GM19324 (cell line): ENCODE results near the gene CPM.

ENCODE experiments used
- ATAC-seq: cut with Tn5 transposase; IDR thresholded peaks from one replicate; pipeline ENCODE4 v1.9.1; 2021; ENCODE audit warnings: mild to moderate bottlenecking, moderate library complexity; ENCODE audit not compliant: unreplicated experiment, low FRiP score

The CPM gene

GRCh38 chr12:68957273-68957672 lies 24.3 kb upstream of the CPM start:
- no peak for ATAC-seq

GRCh38 chr12:68956466-68956865 lies 23.5 kb upstream of the CPM start:
- no peak for ATAC-seq

GRCh38 chr12:68954811-68955210 lies 21.8 kb upstream of the CPM start:
- no peak for ATAC-seq

GRCh38 chr12:68953536-68953935 lies 20.6 kb upstream of the CPM start:
- no peak for ATAC-seq

GRCh38 chr12:68951652-68952051 lies 18.7 kb upstream of the CPM start:
- no peak for ATAC-seq

GRCh38 chr12:68950511-68950910 lies 17.5 kb upstream of the CPM start:
- no peak for ATAC-seq

GRCh38 chr12:68945255-68945654 lies 12.3 kb upstream of the CPM start:
- no peak for ATAC-seq

GRCh38 chr12:68944296-68945076 lies 11.5 kb upstream of the CPM start:
- ATAC-seq: no peak

- ATAC-seq: no peak
These were observed 10.9 kb upstream of the CPM start for GRCh38 chr12:68943848-68944247.

- no peak for ATAC-seq
These were observed 7.8 kb upstream of the CPM start for GRCh38 chr12:68940731-68941130.

- no peak for ATAC-seq
These were observed 6.5 kb upstream of the CPM start for GRCh38 chr12:68939505-68939904.

- ATAC-seq: no peak
These were observed 1.4 kb upstream of the CPM start for GRCh38 chr12:68934392-68934791.

GRCh38 chr12:68932128-68932960 lies 627 bp downstream of the CPM start:
- ATAC-seq: peak; percentile 46

- no peak for ATAC-seq
These were observed 2.8 kb downstream of the CPM start for GRCh38 chr12:68930178-68930577.

GRCh38 chr12:68924546-68924945 lies 8.4 kb downstream of the CPM start:
- no peak for ATAC-seq

- ATAC-seq: no peak
These were observed 13.3 kb downstream of the CPM start for GRCh38 chr12:68919581-68920239.

GRCh38 chr12:68918960-68919359 lies 14.0 kb downstream of the CPM start:
- ATAC-seq: no peak

GRCh38 chr12:68915055-68915454 lies 17.9 kb downstream of the CPM start:
- no peak for ATAC-seq

- no peak for ATAC-seq
These were observed 19.3 kb downstream of the CPM start for GRCh38 chr12:68913682-68914081.

- no peak for ATAC-seq
These were observed 20.1 kb downstream of the CPM start for GRCh38 chr12:68912916-68913315.

GRCh38 chr12:68911197-68911718 lies 21.7 kb downstream of the CPM start:
- ATAC-seq: no peak
